NT2/D1 (cell line): ENCODE results near the gene CACUL1.

Experiments used
- DNase-seq: peaks from one replicate; pipeline ENCODE4 v3.0.0-alpha.2; 2011; ENCODE audit warnings: low read depth, low spot score
- H3K27me3 ChIP-seq: 2 replicates; pipeline ENCODE4 v1.6.0; 2011; ENCODE audit warnings: mild to moderate bottlenecking; ENCODE audit not compliant: insufficient read length, insufficient read depth
- H3K36me3 ChIP-seq: 2 replicates; pipeline ENCODE4 v1.6.1; 2011; ENCODE audit warnings: mild to moderate bottlenecking, low read length, mixed read lengths; ENCODE audit not compliant: insufficient read depth, insufficient read length
- H3K4me1 ChIP-seq: 2 replicates; pipeline ENCODE4 v1.5.1; 2011; ENCODE audit not compliant: insufficient read depth, insufficient read length
- H3K4me3 ChIP-seq: 2 replicates; pipeline ENCODE4 v1.5.1; 2011; ENCODE audit warnings: low read depth; ENCODE audit not compliant: insufficient read length
- H3K9ac ChIP-seq: 2 replicates; pipeline ENCODE4 v1.6.0; 2011; ENCODE audit warnings: low read depth; ENCODE audit not compliant: insufficient read length
- H3K9me3 ChIP-seq: 2 replicates; pipeline ENCODE4 v1.5.1; 2011; ENCODE audit warnings: mild to moderate bottlenecking, low read length; ENCODE audit not compliant: insufficient read depth
- SUZ12 ChIP-seq: IDR thresholded peaks from 2 replicates; pipeline ENCODE4 v1.6.1; 2011; ENCODE audit not compliant: insufficient read length, insufficient read depth; ENCODE audit errors: extremely low read depth
- YY1 ChIP-seq: IDR thresholded peaks from 2 replicates; pipeline ENCODE4 v1.6.1; 2011; ENCODE audit not compliant: insufficient read length, insufficient read depth
- ZNF274 ChIP-seq: IDR thresholded peaks from 2 replicates; pipeline ENCODE4 v1.6.1; 2011; ENCODE audit warnings: mild to moderate bottlenecking, low read depth, low read length

The CACUL1 gene

DNA sequence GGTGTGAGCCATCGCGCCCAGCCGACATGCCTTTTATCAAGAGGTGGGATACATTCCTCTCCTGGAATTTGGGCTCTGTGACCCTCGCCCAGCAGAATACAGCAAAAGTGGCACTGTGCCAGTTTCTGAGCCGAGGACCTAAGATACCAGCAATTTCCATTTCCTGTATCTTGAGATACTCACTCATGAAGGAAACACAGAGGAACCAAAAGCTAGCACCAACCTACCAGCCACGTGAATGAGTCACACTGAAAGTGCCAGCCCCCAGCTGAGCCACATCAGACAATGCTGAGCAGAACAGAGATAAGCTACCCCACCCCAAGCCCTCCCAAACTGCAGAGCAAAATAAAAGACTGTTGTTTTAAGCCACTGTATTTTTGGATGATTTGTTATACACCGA lies 56.3 kb downstream of the CACUL1 start:
- Histone ChIP-seq H3K9ac (no peak overlapping the region), H3K9me3 (no peaks in the 10 kb centered on the region), H3K36me3 (peaks cover 16% of the 10 kb centered on the region), H3K4me3 (no peak overlapping the region), H3K27me3 (no peaks in the 10 kb centered on the region), H3K4me1 (no peaks in the 10 kb centered on the region)
- no peak for DNase-seq
- no peak for TF ChIP-seq ZNF274
- TF ChIP-seq YY1 = no peak
- no peak for TF ChIP-seq SUZ12

DNA sequence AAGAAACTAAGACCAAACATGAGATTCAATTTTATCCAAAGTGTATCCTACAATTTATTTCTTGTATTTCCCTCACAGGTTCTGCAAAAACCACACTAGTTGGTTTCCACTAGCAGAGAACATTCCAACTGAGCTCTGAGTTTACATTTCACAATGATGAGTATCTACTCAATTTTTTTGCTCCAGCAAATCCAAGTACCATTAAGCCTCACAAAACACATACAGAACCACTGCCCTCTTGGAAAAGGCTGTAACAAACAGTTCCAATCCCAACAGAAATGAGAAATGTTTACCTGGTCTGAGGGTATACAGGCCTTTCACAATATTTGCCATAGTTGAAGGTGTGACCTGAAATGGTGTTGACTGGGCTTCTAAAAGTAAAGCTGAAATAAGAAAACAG lies 59.9 kb downstream of the CACUL1 start:
- no peak overlapping the region for H3K9ac ChIP-seq
- H3K4me3 ChIP-seq = no peak overlapping the region
- no peaks in the 10 kb centered on the region for H3K27me3 ChIP-seq
- DNase-seq = no peak
- no peak for TF ChIP-seq YY1
- TF ChIP-seq ZNF274 = no peak
- no peak for TF ChIP-seq SUZ12
- H3K9me3 ChIP-seq = no peaks in the 10 kb centered on the region
- no peaks in the 10 kb centered on the region for H3K4me1 ChIP-seq
- H3K36me3 ChIP-seq = peaks cover 22% of the 10 kb centered on the region

DNA sequence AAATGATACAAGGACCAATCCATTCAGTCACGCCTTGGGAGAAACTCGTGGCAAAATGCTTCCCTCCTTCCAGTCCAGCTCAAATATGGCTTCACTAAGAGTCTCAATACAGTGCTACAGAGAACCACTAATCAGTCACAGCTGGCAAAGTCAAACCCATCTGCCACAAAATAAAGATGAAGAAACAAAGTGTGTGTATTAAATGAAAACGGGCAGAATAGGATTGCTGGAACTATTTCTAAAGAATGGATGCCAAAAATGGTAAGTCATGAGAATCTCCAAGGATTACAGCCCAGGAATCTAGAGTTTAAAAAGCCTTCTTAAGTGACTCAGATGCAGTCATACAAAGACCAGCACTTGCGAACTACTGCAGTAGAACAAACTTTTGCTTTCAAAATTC lies 61.9 kb downstream of the CACUL1 start:
- TF ChIP-seq SUZ12 = no peak
- no peak for TF ChIP-seq YY1
- no peak for TF ChIP-seq ZNF274
- H3K27me3 ChIP-seq = no peaks in the 10 kb centered on the region

DNA sequence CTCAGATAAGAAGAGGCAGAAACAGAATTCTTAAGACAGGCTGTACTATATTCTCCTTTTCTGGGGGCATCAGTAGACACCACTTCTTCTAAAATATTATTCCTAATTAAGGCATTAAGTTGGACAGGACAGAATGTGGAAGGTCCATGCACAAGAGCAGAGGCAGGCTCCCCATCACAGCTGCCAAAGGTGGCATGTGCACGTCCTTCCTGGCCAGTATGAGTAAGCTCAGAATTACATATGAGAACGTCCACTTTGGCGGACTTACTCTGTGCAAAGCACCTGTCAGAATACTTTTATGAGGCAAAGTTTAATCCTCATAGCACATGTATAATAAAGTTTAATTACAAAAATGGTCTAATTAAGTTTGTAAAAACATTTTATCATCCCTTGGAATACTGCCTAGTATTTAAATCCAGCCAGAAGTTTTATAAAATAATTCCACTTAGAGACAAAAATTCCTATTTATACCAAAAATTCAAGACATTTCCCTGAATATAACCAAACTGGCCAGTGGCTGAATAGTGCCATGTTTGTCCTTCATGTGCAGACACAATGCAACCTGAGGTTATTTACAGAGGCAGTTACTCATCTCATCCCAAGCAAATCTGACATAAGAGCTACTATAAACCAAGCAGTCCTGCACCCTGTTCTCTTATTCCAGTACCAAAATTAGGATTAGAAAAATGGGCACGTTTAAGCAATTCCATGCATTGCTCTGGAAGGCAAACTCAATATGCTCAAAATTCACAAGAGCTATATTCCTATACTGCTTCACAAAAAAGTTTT lies 65.5 kb downstream of the CACUL1 start:
- no peak overlapping the region for H3K4me3 ChIP-seq
- no peak for TF ChIP-seq SUZ12
- no peak for TF ChIP-seq ZNF274
- TF ChIP-seq YY1 = no peak
- no peaks in the 10 kb centered on the region for H3K9me3 ChIP-seq
- no peaks in the 10 kb centered on the region for H3K27me3 ChIP-seq
- no peak overlapping the region for H3K9ac ChIP-seq
- H3K36me3 ChIP-seq = peaks cover 45% of the 10 kb centered on the region
- DNase-seq = no peak
- no peaks in the 10 kb centered on the region for H3K4me1 ChIP-seq

More for the DNA sequence above, 61.9 kb downstream of the CACUL1 start:
- Histone ChIP-seq H3K4me1 (no peaks in the 10 kb centered on the region), H3K4me3 (no peak overlapping the region), H3K9ac (no peak overlapping the region), H3K36me3 (peaks cover 24% of the 10 kb centered on the region), H3K9me3 (no peaks in the 10 kb centered on the region)
- DNase-seq = no peak

DNA sequence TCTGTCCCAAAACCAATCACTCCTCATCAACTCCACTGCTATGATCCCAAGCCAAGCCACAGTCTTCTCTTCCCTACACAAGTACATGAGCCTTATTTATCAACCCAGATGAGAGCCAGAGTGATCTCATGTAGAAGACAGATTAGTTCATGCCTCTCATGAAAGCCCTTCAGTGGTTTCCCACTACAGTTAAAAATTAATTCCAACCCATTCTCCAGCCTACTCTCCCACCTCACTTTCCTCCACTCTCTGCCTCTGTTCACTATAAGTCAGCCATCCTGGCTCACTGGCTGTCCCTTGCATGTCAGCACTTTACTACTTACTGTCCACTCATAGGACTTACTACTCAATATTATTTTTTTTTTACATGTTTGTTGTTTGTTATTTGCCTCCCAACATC lies 67.3 kb downstream of the CACUL1 start:
- TF ChIP-seq SUZ12 (no peak), YY1 (no peak), ZNF274 (no peak)
- no peak overlapping the region for H3K4me3 ChIP-seq
- no peaks in the 10 kb centered on the region for H3K4me1 ChIP-seq
- H3K27me3 ChIP-seq = no peaks in the 10 kb centered on the region
- no peaks in the 10 kb centered on the region for H3K9me3 ChIP-seq
- peaks cover 53% of the 10 kb centered on the region for H3K36me3 ChIP-seq
- H3K9ac ChIP-seq = no peak overlapping the region
- no peak for DNase-seq

DNA sequence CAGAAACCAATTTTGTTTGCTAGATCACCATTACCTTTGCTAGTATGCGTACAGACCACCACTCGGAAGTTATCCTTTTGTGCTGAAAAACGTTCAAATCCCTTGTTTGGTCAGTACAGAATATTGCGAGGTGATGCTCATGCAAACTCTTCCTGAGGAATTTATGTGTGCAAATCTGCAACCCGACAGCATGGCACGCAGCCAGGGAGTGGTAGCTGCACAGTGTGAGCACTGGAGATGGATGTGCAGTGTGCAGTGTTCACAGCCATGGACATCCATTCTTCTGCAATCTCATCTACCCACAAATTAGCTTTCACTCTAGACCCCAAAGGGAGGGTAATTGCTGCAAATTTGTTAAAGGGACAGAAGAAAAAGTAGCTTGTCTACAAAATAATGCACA lies 72.2 kb downstream of the CACUL1 start:
- Histone ChIP-seq H3K36me3 (peaks cover 58% of the 10 kb centered on the region), H3K4me3 (no peak overlapping the region), H3K27me3 (no peaks in the 10 kb centered on the region), H3K9me3 (no peaks in the 10 kb centered on the region), H3K9ac (no peak overlapping the region), H3K4me1 (no peaks in the 10 kb centered on the region)
- no peak for TF ChIP-seq ZNF274
- no peak for TF ChIP-seq SUZ12
- no peak for DNase-seq

DNA sequence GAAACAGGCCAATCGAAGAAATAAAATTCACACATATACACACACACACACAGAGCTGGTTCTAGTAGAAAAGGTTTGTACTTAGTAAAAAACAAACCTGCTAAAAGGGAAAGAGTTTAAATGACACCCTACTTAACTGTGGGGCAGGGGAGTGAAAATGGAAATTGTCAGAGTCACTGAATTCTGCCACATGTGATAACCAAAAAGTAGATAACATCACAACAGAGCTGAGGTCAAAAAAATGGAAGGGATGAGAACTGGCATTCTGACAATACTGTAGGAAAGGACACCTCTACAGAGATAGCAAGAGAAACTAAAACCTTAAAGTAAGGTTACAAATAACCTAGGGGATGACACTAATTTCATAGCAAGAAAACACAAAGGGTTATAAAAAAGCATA lies 74.6 kb downstream of the CACUL1 start:
- Histone ChIP-seq H3K4me1 (no peaks in the 10 kb centered on the region), H3K9me3 (no peaks in the 10 kb centered on the region), H3K9ac (no peak overlapping the region), H3K27me3 (no peaks in the 10 kb centered on the region), H3K4me3 (no peak overlapping the region), H3K36me3 (peaks cover 40% of the 10 kb centered on the region)
- no peak for DNase-seq
- TF ChIP-seq ZNF274 (no peak), SUZ12 (no peak), YY1 (no peak)
